Body of pancreas (tissue), 4 donors: ENCODE measurements around the gene SKOR1.

Experiments
- CTCF ChIP-seq, 7 experiments: fragments of 450-650 bp in 4 of 7; fragments of 200-600 bp in 3 of 7; sonication (generic) in 3 of 7; IDR thresholded peaks; one replicate each; pipeline ENCODE4 v1.5.1; 2016 to 2019; ENCODE audit warnings: antibody characterized with exemption in 7 of 7
- POLR2A ChIP-seq, 3 donors: fragments of 450-650 bp; IDR thresholded peaks; one replicate each; pipeline ENCODE4 v1.6.1; 2016; ENCODE audit warnings: antibody characterized with exemption in 3 of 3, mild to moderate bottlenecking in 2 of 3

- TF ChIP-seq CTCF (IDR thresholded peaks at IDR 0.05) (no peak), POLR2A (IDR thresholded peaks at IDR 0.05) (no peak)
Measured at GRCh38 chr15:67859331-67859946, 34.1 kb downstream of the SKOR1 start.
